H9 (cell line): ENCODE measurements around the gene KCNA2. TPM values are rescaled to one million over a fixed set of nuclear protein-coding genes. Genes with fewer than 3 reads are reported as not detected.

Experiments
- DNase-seq: peaks from one replicate; pipeline ENCODE4 v3.0.0-alpha.2; 2017
- H2AFZ ChIP-seq: one replicate; pipeline ENCODE4 v1.6.1; 2013; ENCODE audit warnings: mild to moderate bottlenecking, low read length, control low read depth, moderate library complexity
- H2AK5ac ChIP-seq: 2 replicates; pipeline ENCODE4 v1.6.1; 2013; ENCODE audit warnings: low read length, control low read depth, mixed read lengths; ENCODE audit not compliant: insufficient read length
- H2BK120ac ChIP-seq: one replicate; pipeline ENCODE4 v1.6.1; 2013; ENCODE audit warnings: low read depth, mild to moderate bottlenecking, low read length, control low read depth, inconsistent platforms; ENCODE audit not compliant: poor library complexity, severe bottlenecking
- H2BK12ac ChIP-seq: 2 replicates; pipeline ENCODE4 v1.6.1; 2013; ENCODE audit warnings: low read length, control low read depth, mixed read lengths, low read depth; ENCODE audit not compliant: insufficient read length
- H2BK15ac ChIP-seq: 2 replicates; pipeline ENCODE4 v1.6.1; 2013; ENCODE audit warnings: low read depth, low read length, control low read depth
- H2BK20ac ChIP-seq: one replicate; pipeline ENCODE4 v1.6.1; 2013; ENCODE audit warnings: low read depth, mild to moderate bottlenecking, low read length, control low read depth, inconsistent platforms; ENCODE audit not compliant: poor library complexity, severe bottlenecking
- H2BK5ac ChIP-seq: 2 replicates; pipeline ENCODE4 v1.6.1; 2013; ENCODE audit warnings: low read length, control low read depth, mixed read lengths; ENCODE audit not compliant: insufficient read length
- H3K14ac ChIP-seq: 2 replicates; pipeline ENCODE4 v1.6.1; 2013; ENCODE audit warnings: low read length, control low read depth; ENCODE audit not compliant: insufficient read depth
- H3K18ac ChIP-seq: 2 replicates; pipeline ENCODE4 v1.6.1; 2013; ENCODE audit warnings: low read depth, mild to moderate bottlenecking, mixed read lengths, low read length, control low read depth; ENCODE audit not compliant: insufficient read length
- H3K23ac ChIP-seq: 2 replicates; pipeline ENCODE4 v1.6.1; 2013; ENCODE audit warnings: low read length, control low read depth, mixed read lengths, low read depth; ENCODE audit not compliant: insufficient read length
- H3K23me2 ChIP-seq: 2 replicates; pipeline ENCODE4 v1.6.1; 2013; ENCODE audit warnings: low read depth, mild to moderate bottlenecking, mixed read lengths, low read length, control low read depth; ENCODE audit not compliant: insufficient read length, poor library complexity, severe bottlenecking
- H3K27ac ChIP-seq: 2 replicates; pipeline ENCODE4 v1.5.1; 2013; ENCODE audit warnings: low read length, control low read depth, mixed read lengths, low read depth; ENCODE audit not compliant: insufficient read length
- H3K27me3 ChIP-seq: 2 replicates; pipeline ENCODE4 v1.6.1; 2013; ENCODE audit warnings: low read length, control low read depth, inconsistent platforms; ENCODE audit not compliant: insufficient read depth
- H3K4ac ChIP-seq: 2 replicates; pipeline ENCODE4 v1.6.1; 2013; ENCODE audit warnings: low read depth, mild to moderate bottlenecking, control low read depth, inconsistent platforms, low read length, moderate library complexity
- H3K4me1 ChIP-seq: 2 replicates; pipeline ENCODE4 v1.6.1; 2013; ENCODE audit warnings: low read length, control low read depth, inconsistent platforms; ENCODE audit not compliant: insufficient read depth
- H3K4me2 ChIP-seq: 2 replicates; pipeline ENCODE4 v1.6.1; 2013; ENCODE audit warnings: low read length, control low read depth, mixed read lengths; ENCODE audit not compliant: insufficient read length, insufficient read depth
- H3K56ac ChIP-seq: 2 replicates; pipeline ENCODE4 v1.6.1; 2013; ENCODE audit warnings: low read depth, mild to moderate bottlenecking, mixed read lengths, low read length, control low read depth; ENCODE audit not compliant: insufficient read length
- H3K79me1 ChIP-seq: 2 replicates; pipeline ENCODE4 v1.6.1; 2013; ENCODE audit warnings: low read depth, mild to moderate bottlenecking, moderate library complexity, low read length, control low read depth, inconsistent platforms; ENCODE audit not compliant: insufficient read depth, poor library complexity, severe bottlenecking
- H3K79me2 ChIP-seq: 2 replicates; pipeline ENCODE4 v1.6.1; 2013; ENCODE audit warnings: low read length, control low read depth, inconsistent platforms; ENCODE audit not compliant: insufficient read depth
- H3K9ac ChIP-seq: 2 replicates; pipeline ENCODE4 v1.6.1; 2013; ENCODE audit warnings: low read length, control low read depth, mixed read lengths; ENCODE audit not compliant: insufficient read length; ENCODE audit errors: extremely low read depth
- H3K9me3 ChIP-seq: one replicate; pipeline ENCODE4 v1.6.1; 2013; ENCODE audit warnings: low read depth, low read length, inconsistent platforms; ENCODE audit not compliant: control insufficient read depth
- H3T11ph ChIP-seq: one replicate; pipeline ENCODE4 v1.6.1; 2013; ENCODE audit warnings: mild to moderate bottlenecking, low read length, control low read depth, inconsistent platforms
- H4K20me1 ChIP-seq: one replicate; pipeline ENCODE4 v1.6.1; 2013; ENCODE audit not compliant: control insufficient read depth, insufficient read length, insufficient read depth
- H4K5ac ChIP-seq: 2 replicates; pipeline ENCODE4 v1.6.1; 2013; ENCODE audit warnings: low read depth, mild to moderate bottlenecking, mixed read lengths, low read length, control low read depth; ENCODE audit not compliant: insufficient read length
- H4K8ac ChIP-seq: replicated peaks from 2 replicates; pipeline ENCODE4 v1.6.1; 2013; ENCODE audit warnings: low read length, control low read depth, mixed read lengths, low read depth; ENCODE audit not compliant: insufficient read length
- H4K91ac ChIP-seq: 2 replicates; pipeline ENCODE4 v1.6.1; 2013; ENCODE audit warnings: low read depth, mild to moderate bottlenecking, moderate library complexity, mixed read lengths, low read length, control low read depth; ENCODE audit not compliant: insufficient read length
- H3K27ac Mint-ChIP-seq, 3 experiments: 2 replicates in 2 of 3; 3 replicates in 1 of 3; pipeline ENCODE4 v1.8.0; 2020 to 2021; ENCODE audit warnings: mixed read lengths in 3 of 3, mild to moderate bottlenecking in 1 of 3, moderate library complexity in 1 of 3
- H3K27me3 Mint-ChIP-seq: 2 replicates; pipeline ENCODE4 v1.8.0; 2021; ENCODE audit warnings: low read depth, mild to moderate bottlenecking, moderate library complexity, mixed read lengths
- H3K36me3 Mint-ChIP-seq, 3 experiments: 2 replicates in 2 of 3; 3 replicates in 1 of 3; pipeline ENCODE4 v1.8.0; 2020 to 2021; ENCODE audit warnings: low read depth in 3 of 3, mixed read lengths in 3 of 3; ENCODE audit not compliant: insufficient read depth in 1 of 3
- H3K4me1 Mint-ChIP-seq, 2 experiments: 2 replicates each; pipeline ENCODE4 v1.8.0; 2020; ENCODE audit warnings: mixed read lengths in 2 of 2
- H3K4me3 Mint-ChIP-seq, 2 experiments: 2 replicates in 1 of 2; 3 replicates in 1 of 2; pipeline ENCODE4 v1.8.0; 2020 to 2021; ENCODE audit warnings: mild to moderate bottlenecking in 2 of 2, mixed read lengths in 2 of 2, moderate library complexity in 1 of 2
- H3K9me3 Mint-ChIP-seq, 2 experiments: 2 replicates in 1 of 2; 3 replicates in 1 of 2; pipeline ENCODE4 v1.8.0; 2020; ENCODE audit warnings: mild to moderate bottlenecking in 2 of 2, mixed read lengths in 2 of 2, moderate library complexity in 1 of 2
- CTCF ChIP-seq: fragments of 200-600 bp; sonication (generic); conservative IDR thresholded peaks from 3 replicates; pipeline ENCODE4 v1.8.0; 2021; ENCODE audit warnings: antibody characterized with exemption, mild to moderate bottlenecking
- WGBS: extraction: QIAGEN DNeasy Blood & Tissue Kit; methylation state at CpG from one replicate; pipeline ENCODE4 v1.1.7; 2013; ENCODE audit warnings: missing lambda C conversion rate, low lambda C conversion rate, mixed read lengths; ENCODE audit not compliant: insufficient read length; ENCODE audit errors: extremely low coverage; 5-methylcytosine and 5-hydroxymethylcytosine counted together
- total RNA-seq: library from RNA; stranded (reverse); gene quantifications from 2 replicates; pipeline ENCODE4 v1.2.1, GENCODE V29; 2021

KCNA2 gene
- total RNA-seq, 1 experiment from 2014 or later, result 0.33 TPM

DNA sequence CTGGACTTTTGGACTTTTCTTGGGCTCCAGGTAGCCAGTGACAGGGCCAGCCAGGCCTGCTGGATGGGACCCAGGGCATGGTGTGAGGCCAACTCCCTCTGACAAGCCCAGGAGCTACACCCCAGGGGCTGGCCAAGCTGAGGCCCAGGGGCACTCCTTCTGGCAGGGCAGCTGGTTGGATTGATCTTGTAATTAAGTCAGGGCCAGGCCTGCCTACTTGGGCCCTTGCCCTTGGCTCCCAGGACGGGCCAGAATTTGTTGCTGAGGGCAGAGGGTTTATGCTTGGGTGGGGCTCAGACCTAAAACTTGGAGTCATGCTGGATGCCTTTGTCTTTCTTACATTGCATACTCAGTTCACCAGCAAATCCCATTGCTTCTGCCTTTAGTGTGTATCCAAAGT lies 20.7 kb downstream of the KCNA2 start:
- H4K20me1 ChIP-seq, result no peaks in the 10 kb centered on the region
- no CpG with 5 or more reads among the region's 1 CpG for WGBS
- no peak overlapping the region for H2BK15ac ChIP-seq
- TF ChIP-seq CTCF, result no peak
- H3K23ac ChIP-seq, result no peak overlapping the region
- DNase-seq, result no peak
- H3K27me3 ChIP-seq, result no peaks in the 10 kb centered on the region; the same call in 1 of the 2 replicates
- Mint-ChIP-seq H3K27me3 (peaks cover 87% of the 10 kb centered on the region), H3K4me3 (no peak overlapping the region), H3K9me3 (no peaks in the 10 kb centered on the region), H3K36me3 (no peaks in the 10 kb centered on the region), H3K27ac (no peak overlapping the region), H3K4me1 (no peaks in the 10 kb centered on the region)
- H4K5ac ChIP-seq, result no peak overlapping the region
- H4K91ac ChIP-seq, result no peak overlapping the region
- H2BK20ac ChIP-seq, result no peak overlapping the region
- H3K4me1 ChIP-seq, result no peaks in the 10 kb centered on the region
- no peaks in the 10 kb centered on the region for H3K79me2 ChIP-seq
- H3K9ac ChIP-seq, result no peak overlapping the region
- H3T11ph ChIP-seq, result no peak overlapping the region
- no peaks in the 10 kb centered on the region for H3K79me1 ChIP-seq
- no peak overlapping the region for H2BK12ac ChIP-seq
- no peaks in the 10 kb centered on the region for H3K23me2 ChIP-seq
- no peak overlapping the region for H4K8ac ChIP-seq
- no peak overlapping the region for H2BK5ac ChIP-seq
- H3K56ac ChIP-seq, result no peak overlapping the region
- no peak overlapping the region for H3K14ac ChIP-seq
- no peak overlapping the region for H3K4ac ChIP-seq
- H2BK120ac ChIP-seq, result no peak overlapping the region
- no peak overlapping the region for H3K4me2 ChIP-seq
- no peak overlapping the region for H3K27ac ChIP-seq
- no peaks in the 10 kb centered on the region for H3K9me3 ChIP-seq
- H3K18ac ChIP-seq, result no peak overlapping the region
- H2AFZ ChIP-seq, result no peak overlapping the region
- H2AK5ac ChIP-seq, result no peak overlapping the region
